B cell (primary cell): Measurements from ENCODE around the gene DNAJC4. TPM values are rescaled to one million over a fixed set of nuclear protein-coding genes. Genes with fewer than 3 reads are reported as not detected.

ENCODE experiments used
- ATAC-seq: fragments of 200-7000 bp; cut with Tn5 transposase; one replicate; pipeline ENCODE4 v1.10.0; 2021; ENCODE audit warnings: low read depth, mild to moderate bottlenecking, moderate number of reproducible peaks, moderate library complexity
- CTCF ChIA-PET: fragments of 350-600 bp; sonication (Branson Sonifier 250); formaldehyde crosslinking; loops from one replicate; lab custom pipeline; 2021; ENCODE audit warnings: antibody characterized with exemption, inconsistent platforms; lab: Charles Lee
- POLR2A ChIA-PET: fragments of 350-600 bp; sonication (Branson Sonifier 250); formaldehyde crosslinking; loops from one replicate; lab custom pipeline; 2021; ENCODE audit warnings: antibody characterized with exemption; lab: Charles Lee
- DNase-seq: peaks from one replicate; pipeline ENCODE4 v3.0.0; 2013
- H2AFZ ChIP-seq: 2 replicates; pipeline ENCODE4 v1.6.1; 2012; ENCODE audit warnings: mild to moderate bottlenecking, low read depth, low read length; ENCODE audit not compliant: insufficient read depth, poor library complexity, severe bottlenecking
- H3K27ac ChIP-seq, 2 donors: 1 replicate in 1 of 2; 2 replicates in 1 of 2; pipeline ENCODE4 v1.5.1; 2012 to 2013; ENCODE audit warnings: low read length in 2 of 2, mild to moderate bottlenecking in 2 of 2, moderate library complexity in 1 of 2
- H3K27me3 ChIP-seq, 4 experiments: fragments of 200-600 bp in 1 of 4; sonication (generic) in 1 of 4; replicated peaks in 1 of 4; 1 replicate in 2 of 4; 2 replicates in 2 of 4; pipeline versions ENCODE4 v1.6.1 to v1.7.0; 2013 to 2016; ENCODE audit warnings: low read length in 3 of 4, mild to moderate bottlenecking in 2 of 4, mixed read lengths in 1 of 4, moderate library complexity in 1 of 4; ENCODE audit not compliant: insufficient read depth in 4 of 4, control insufficient read depth in 3 of 4; ENCODE audit errors: control extremely low read depth in 1 of 4
- H3K36me3 ChIP-seq, 2 experiments: replicated peaks in 1 of 2; 1 replicate in 1 of 2; 2 replicates in 1 of 2; pipeline versions ENCODE4 v1.6.1 to v1.7.1; 2013; ENCODE audit warnings: low read length in 1 of 2; ENCODE audit not compliant: insufficient read depth in 2 of 2, control insufficient read depth in 1 of 2; ENCODE audit errors: control extremely low read depth in 1 of 2, extremely low read depth in 1 of 2
- H3K4me1 ChIP-seq, 2 donors: fragments of 200-600 bp in 1 of 2; sonication (generic) in 1 of 2; 1 replicate in 1 of 2; 2 replicates in 1 of 2; pipeline versions ENCODE4 v1.5.1 to v1.6.1; 2013 to 2017; ENCODE audit warnings: low read length in 2 of 2; ENCODE audit not compliant: control insufficient read depth in 2 of 2, insufficient read depth in 2 of 2
- H3K4me2 ChIP-seq: replicated peaks from 2 replicates; pipeline ENCODE3; 2012; ENCODE audit warnings: mild to moderate bottlenecking, low read depth, low read length; ENCODE audit not compliant: poor library complexity, severe bottlenecking
- H3K4me3 ChIP-seq, 5 experiments: fragments of 200-600 bp in 1 of 5; sonication (generic) in 1 of 5; 1 replicate in 3 of 5; 2 replicates in 2 of 5; pipeline versions ENCODE4 v1.5.1 to v1.7.0; 2011 to 2016; ENCODE audit warnings: low read length in 4 of 5, mild to moderate bottlenecking in 4 of 5, low read depth in 2 of 5, control low read depth in 1 of 5, moderate library complexity in 1 of 5; ENCODE audit not compliant: insufficient read depth in 1 of 5; ENCODE audit errors: control extremely low read depth in 1 of 5, extremely low read depth in 1 of 5
- H3K79me2 ChIP-seq: fragments of 200-600 bp; sonication (generic); one replicate; pipeline ENCODE4 v1.6.0; 2016; ENCODE audit warnings: low read length; ENCODE audit not compliant: control insufficient read depth, insufficient read depth
- H3K9ac ChIP-seq: fragments of 200-600 bp; sonication (generic); 2 replicates; pipeline ENCODE4 v1.6.1; 2017; ENCODE audit warnings: mild to moderate bottlenecking, low read length, moderate library complexity
- H3K9me3 ChIP-seq, 3 donors: one replicate each; pipeline versions ENCODE4 v1.6.1 to v1.7.1; 2013; ENCODE audit warnings: low read length in 2 of 3; ENCODE audit not compliant: control insufficient read depth in 2 of 3, insufficient read depth in 1 of 3; ENCODE audit errors: control extremely low read depth in 1 of 3
- H4K20me1 ChIP-seq: 2 replicates; pipeline ENCODE4 v1.6.0; 2012; ENCODE audit warnings: mild to moderate bottlenecking, low read length; ENCODE audit not compliant: insufficient read depth, control insufficient read depth, poor library complexity, severe bottlenecking
- H3K27ac Mint-ChIP-seq: one replicate; pipeline ENCODE4 v1.8.0; 2021; ENCODE audit warnings: mixed read lengths
- H3K27me3 Mint-ChIP-seq: one replicate; pipeline ENCODE4 v1.8.0; 2021; ENCODE audit warnings: mixed read lengths
- H3K4me1 Mint-ChIP-seq: one replicate; pipeline ENCODE4 v1.8.0; 2021; ENCODE audit warnings: mixed read lengths
- H3K4me3 Mint-ChIP-seq: one replicate; pipeline ENCODE4 v1.8.0; 2021; ENCODE audit warnings: mixed read lengths
- H3K9me3 Mint-ChIP-seq: one replicate; pipeline ENCODE4 v1.8.0; 2022; ENCODE audit warnings: mixed read lengths; ENCODE audit not compliant: insufficient read depth
- EZH2 ChIP-seq: IDR thresholded peaks from 2 replicates; pipeline ENCODE4 v1.6.1; 2012; ENCODE audit warnings: borderline replicate concordance, low read depth, mild to moderate bottlenecking, moderate library complexity, low read length; ENCODE audit not compliant: insufficient read depth, poor library complexity, severe bottlenecking
- WGBS: methylation state at CpG from one replicate; pipeline ENCODE4 v1.1.5; 2013; ENCODE audit warnings: missing lambda C conversion rate; ENCODE audit not compliant: insufficient coverage; 5-methylcytosine and 5-hydroxymethylcytosine counted together
- intact Hi-C: fragments of 100-400 bp; cut with micrococcal nuclease; formaldehyde crosslinking; loops from one replicate; pipeline ENCODE4 v1.10.0; 2022
- polyA plus RNA-seq: library from polyadenylated mRNA; depleted of rRNA; stranded (reverse); fragments of >200 nt; gene quantifications from 2 replicates; pipeline ENCODE4 v1.2.3, GENCODE V29; 2012
- total RNA-seq, 2 donors: library from RNA; stranded (reverse); fragments of 120-200 nt in 1 of 2; gene quantifications; 1 replicate in 1 of 2; 2 replicates in 1 of 2; pipeline versions ENCODE4 v1.2.3 to v1.2.4, GENCODE V29; 2013 to 2022
- TF ChIP-seq, protein P1 (sequence below): fragments of 200-600 bp; IDR thresholded peaks from one replicate; pipeline ENCODE4 v1.8.0; 2022; ENCODE audit warnings: antibody characterized with exemption, mild to moderate bottlenecking

DNAJC4 gene
- total and polyA plus RNA-seq, 2 donors (not counting 1 experiment from before 2014, with no cell fraction given), result 74.4 to 105 TPM

DNA sequence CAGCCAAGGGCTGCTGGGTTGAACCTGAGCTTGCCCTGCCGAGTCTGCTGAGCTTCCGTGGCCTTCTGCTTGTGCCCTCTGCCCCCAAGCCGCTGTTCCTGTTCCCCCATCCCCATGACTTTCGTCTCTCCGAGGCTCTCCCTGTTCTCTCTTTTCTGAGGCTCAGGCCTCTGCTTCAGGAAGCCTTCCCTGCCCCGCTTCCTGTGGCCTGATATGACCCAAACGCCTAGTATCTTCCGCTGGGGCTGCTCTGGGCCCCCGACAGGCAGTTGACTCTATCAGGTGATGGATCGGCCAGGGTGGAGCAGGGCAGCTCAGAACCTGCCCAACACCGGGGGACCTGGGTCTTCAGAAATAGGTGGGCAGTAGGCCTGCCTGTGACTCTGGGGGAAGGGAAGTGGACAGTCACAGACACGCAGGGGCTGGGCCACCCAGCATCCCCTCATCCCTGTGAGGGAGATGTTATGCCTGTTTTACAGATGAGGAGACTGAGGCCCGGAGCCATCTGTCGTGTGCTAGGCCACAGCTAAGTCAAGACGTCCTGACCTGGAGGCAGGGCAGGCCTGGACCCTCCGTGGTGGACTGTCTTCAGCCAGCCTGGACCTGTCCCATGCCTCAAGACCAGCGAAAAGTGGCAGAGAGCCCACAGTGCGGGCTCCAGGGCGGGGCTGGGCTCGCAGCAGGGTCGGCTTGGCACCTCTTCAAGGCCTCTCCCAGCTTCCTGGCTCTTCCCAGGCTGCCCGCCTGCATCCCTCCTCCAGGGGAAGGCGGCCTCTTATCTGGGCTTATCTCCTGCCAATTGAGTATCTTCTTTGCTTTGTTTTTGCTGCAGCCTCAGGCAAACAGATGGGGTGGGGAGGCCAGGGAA is 37.9 kb downstream of the DNAJC4 start:
- Mint-ChIP-seq H3K27ac (peak overlapping the region; percentile 99), H3K9me3 (no peaks in the 10 kb centered on the region), H3K4me3 (peak overlapping the region; percentile 100), H3K27me3 (no peaks in the 10 kb centered on the region), H3K4me1 (peaks cover 19% of the 10 kb centered on the region)
- Histone ChIP-seq H3K36me3 (no peaks in the 10 kb centered on the region), H3K4me2 (peak overlapping the region; percentile 92), H4K20me1 (no peaks in the 10 kb centered on the region), H3K4me1 (peaks cover 14 to 29% of the 10 kb centered on the region in 2 donors), H3K27me3 (no peaks in the 10 kb centered on the region), H3K4me3 (peak overlapping the region in 4 of 5 experiments; percentile 79 to 96 (median 85)), H3K27ac (peak overlapping the region; percentile 89 to 91), H3K79me2 (no peaks in the 10 kb centered on the region), H3K9ac (peak overlapping the region; percentile 76), H2AFZ (peak overlapping the region; percentile 75), H3K9me3 (peaks cover 0 to 3% (median 0%) of the 10 kb centered on the region in 3 donors)
- ATAC-seq, result no peak
- intact Hi-C loops, result no loop called here
- TF ChIP-seq, protein P1, sequence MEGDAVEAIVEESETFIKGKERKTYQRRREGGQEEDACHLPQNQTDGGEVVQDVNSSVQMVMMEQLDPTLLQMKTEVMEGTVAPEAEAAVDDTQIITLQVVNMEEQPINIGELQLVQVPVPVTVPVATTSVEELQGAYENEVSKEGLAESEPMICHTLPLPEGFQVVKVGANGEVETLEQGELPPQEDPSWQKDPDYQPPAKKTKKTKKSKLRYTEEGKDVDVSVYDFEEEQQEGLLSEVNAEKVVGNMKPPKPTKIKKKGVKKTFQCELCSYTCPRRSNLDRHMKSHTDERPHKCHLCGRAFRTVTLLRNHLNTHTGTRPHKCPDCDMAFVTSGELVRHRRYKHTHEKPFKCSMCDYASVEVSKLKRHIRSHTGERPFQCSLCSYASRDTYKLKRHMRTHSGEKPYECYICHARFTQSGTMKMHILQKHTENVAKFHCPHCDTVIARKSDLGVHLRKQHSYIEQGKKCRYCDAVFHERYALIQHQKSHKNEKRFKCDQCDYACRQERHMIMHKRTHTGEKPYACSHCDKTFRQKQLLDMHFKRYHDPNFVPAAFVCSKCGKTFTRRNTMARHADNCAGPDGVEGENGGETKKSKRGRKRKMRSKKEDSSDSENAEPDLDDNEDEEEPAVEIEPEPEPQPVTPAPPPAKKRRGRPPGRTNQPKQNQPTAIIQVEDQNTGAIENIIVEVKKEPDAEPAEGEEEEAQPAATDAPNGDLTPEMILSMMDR, result no peak
- TF ChIP-seq EZH2, result no peak
- 58% methylated on average over 20 of the region's 23 CpGs for WGBS
- POLR2A ChIA-PET, result interaction anchor here (1.0 to 4.6 kb wide), 9 partner anchors 16 to 80 kb away, joined by 3 to 67 read pairs (median 10); partner anchors contain the start of genes BAD, FERMT3, GPR137 and NUDT22
- DNase-seq, result no peak
- CTCF ChIA-PET, result interaction anchor here (0.8 to 5.7 kb wide), 8 partner anchors 12 to 63 kb away, joined by 3 to 73 read pairs (median 7); partner anchors contain the start of genes CATSPERZ, ESRRA, FERMT3 and PLCB3
